ENCODE measurements around the gene NCDN.
"Not testable (repeated sequence)": the region's sequence is repeated elsewhere in the genome, so short reads cannot be mapped to it uniquely, and the experiment has no call there.

NCDN gene

DNA sequence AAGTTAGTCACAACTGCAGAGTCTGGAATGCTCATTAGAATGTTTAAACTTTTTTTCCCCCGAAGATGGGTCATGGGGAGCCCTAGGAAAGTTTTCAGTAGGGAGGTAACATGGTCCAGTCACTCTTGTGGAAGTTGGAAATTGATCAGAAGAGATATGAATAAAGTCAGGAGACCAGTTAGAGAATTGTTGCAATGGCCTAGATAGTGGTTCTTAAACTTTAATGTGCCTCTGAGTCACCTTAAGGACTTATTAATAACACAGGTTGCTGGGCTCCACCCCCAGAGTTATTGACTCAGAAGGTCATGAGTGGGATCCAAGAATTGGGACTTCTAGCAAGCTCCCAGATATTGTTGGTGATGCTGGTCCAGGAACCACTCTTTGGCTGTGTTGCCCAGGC is 12.3 kb downstream of the NCDN start:
- DNase-seq: no peak

DNA sequence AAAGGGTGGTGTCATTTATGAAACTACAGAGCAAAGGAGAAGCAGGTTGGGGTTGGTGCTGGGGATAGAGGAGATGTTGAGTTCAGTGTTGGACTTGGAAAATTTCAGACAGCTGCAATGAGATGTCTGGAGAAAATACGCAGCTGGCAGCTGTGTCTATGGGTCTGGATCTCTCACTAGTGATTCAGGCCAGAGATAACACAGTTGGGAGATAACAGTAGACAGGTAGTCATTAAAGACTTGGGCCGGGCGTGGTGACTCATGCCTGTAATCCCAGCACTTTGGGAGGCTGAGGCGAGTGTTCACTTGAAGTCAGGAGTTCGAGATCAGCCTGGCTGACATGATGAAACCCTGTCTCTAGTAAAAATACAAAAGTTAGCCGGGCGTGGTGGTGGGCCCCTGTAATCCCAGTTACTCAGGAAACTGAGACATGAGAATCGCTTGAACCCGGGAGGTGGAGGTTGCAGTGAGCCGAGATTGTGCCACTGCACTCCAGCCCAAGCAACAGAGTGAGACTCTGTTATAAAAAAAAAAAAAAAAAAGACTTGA is 13.1 kb downstream of the NCDN start:
- DNase-seq: no peak

DNA sequence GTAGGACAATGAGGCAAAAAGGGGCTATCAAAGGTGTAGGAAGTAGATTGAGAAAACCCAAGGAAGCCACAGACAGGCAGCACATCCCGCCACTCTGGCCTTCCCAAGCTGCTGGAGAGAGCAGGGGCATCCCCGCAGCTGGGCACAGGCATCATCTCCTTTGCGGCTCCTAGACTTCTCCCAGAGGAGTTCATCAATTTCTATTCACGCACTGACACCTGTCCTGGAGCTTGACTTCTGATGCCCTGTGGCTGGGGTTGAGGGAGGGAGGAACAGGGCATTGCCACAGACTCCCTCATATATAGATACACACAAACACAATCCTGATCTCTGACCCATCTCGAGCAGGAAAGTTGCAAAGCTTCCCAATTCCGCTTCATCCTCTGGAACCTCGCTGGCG is 13.7 kb downstream of the NCDN start:
- no peak for DNase-seq

DNA sequence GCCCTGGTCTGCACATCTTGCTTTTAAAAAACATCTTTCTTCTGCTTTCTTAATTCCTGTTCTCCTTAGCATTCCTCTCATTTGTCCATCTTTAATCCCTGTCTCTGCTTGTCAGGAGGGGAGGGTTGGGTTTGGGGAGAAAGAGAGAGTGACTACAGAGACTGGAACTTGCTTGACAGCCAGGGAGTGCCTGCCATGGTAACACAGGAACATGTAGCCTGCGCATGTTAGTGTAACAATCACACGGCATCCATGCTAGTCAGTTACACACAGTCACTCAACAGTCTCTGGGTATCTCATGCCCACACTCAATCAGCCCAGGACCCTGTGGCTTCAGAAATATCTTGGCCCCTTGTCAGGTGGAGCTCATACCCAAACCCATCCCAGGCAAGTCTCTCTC is 14.7 kb downstream of the NCDN start:
- no peak for DNase-seq

DNA sequence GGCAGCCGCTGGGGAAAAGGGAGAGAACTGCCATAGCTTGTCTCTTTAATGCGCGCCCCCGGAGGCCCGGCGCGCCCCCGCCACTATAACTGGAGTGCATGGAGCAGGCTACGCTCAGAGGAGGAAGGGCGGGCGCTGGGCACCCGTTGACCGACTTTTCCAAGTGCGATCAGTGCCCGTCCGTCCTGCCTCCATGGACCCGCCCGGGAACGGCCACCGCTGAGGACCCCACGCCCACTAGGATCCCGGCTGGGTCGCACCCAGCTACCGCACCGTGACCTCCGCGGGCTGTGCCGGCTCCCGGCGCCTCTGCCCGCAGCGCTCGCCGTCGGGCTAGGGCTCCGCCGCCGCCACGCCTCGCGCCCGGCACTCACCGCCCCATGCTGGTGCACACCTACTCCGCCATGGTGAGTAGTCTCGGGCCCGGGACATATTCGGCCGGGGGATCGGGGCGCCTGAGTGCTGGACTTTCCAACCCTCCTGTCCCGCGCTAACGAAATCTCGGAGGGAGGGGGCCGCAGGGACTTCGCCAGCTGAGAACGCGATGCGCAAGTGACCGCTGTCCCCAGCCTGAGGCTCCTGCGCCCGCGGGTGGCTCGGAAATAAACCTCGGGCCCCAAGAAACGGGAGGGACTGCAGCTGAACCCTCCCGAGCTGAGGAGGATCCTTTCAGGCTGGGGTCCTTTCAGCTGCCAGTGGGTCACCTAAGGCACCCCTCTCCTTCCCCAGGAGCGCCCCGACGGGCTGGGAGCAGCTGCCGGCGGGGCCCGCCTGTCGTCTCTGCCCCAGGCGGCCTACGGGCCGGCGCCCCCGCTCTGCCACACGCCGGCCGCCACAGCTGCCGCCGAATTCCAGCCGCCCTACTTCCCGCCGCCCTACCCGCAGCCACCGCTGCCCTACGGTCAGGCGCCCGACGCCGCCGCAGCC is 15.9 kb downstream of the NCDN start, which contains the start of gene TFAP2E:
TFAP2E (plus strand) TSS at position 117 of the 927 bp plus-strand sequence; CDS start at position 381, 264 bp downstream.
- DNase-seq: no peak

DNA sequence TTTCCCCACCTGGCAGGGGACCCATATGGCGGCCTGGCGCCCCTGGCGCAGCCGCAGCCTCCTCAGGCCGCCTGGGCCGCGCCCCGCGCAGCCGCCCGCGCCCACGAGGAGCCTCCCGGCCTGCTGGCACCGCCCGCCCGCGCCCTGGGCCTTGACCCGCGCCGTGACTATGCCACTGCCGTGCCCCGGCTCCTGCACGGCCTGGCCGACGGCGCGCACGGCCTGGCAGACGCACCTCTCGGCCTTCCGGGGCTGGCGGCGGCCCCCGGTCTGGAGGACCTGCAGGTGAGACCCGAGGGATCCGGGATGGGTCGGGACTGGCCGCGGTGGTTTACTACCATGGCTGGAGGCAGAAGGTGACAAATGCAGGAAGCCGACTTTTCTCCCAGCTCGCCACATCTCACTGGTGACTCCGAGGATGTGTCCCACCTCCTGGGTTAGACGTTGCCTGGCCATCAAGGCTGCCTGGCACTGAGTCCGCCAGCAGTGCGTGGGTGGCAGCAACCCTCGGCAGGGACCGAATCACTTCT is 16.6 kb downstream of the NCDN start:
- no peak for DNase-seq

DNA sequence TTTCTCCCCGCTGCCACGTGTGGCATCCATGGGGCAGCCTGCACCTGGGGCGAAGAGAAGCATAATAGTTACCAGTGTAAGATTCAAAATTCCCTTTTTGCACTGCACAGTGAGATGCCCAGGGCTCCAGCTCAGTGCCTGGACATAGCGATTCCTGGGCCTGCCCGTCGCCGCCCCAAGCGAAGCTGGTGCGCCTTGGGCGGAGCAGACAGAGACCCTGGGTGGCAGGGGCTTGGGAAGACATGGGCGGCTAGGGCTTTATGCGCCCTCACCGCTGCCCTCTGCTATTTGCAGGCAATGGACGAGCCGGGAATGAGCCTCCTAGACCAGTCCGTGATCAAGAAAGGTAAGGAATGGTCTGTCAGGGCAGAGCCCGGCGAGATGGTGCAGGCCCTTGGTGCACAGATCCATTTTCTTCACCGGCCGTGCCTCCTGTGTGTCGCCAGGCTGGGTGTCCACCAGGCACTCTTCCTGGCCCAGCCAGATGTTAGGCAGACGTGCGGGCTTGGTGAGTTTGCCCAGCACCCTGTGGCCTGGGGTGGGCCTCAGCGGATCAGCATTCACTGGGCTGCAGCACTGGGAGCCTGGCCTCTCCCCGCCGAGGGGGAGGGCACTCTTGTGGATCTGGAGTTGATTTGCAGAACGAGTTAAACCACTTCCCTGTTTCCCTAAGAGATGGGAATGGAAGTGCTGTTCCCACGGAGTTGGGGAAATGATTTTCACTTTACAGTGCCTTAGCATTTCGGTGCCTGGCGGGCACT is 17.2 kb downstream of the NCDN start:
- DNase-seq: no peak

DNA sequence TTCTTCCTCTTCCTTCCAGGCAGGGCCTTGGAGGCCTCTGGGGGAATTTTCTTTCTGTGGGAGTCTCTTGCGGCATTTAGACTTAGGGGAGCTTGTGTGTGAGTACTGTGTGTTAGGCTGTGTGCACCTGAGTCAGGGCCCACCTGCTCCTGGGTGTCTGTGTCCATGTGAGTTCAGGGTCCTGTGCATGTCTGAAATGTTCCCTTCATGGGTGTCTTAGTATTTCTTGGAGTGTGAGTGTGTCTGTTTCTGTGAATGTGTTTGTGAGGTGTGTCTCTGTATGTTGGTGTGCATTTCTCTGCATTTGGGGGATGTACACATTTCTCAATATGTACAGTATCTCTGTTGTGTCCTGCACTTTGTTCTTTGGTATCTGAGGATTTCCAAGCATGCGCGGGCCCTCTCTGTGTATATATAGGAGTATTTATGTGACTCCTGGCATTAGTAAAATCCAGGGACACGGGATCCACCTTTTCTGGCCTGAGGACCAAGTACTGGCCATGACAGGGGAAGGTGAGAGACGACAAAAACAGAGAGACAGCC is 17.9 kb downstream of the NCDN start:
- no peak for DNase-seq

DNA sequence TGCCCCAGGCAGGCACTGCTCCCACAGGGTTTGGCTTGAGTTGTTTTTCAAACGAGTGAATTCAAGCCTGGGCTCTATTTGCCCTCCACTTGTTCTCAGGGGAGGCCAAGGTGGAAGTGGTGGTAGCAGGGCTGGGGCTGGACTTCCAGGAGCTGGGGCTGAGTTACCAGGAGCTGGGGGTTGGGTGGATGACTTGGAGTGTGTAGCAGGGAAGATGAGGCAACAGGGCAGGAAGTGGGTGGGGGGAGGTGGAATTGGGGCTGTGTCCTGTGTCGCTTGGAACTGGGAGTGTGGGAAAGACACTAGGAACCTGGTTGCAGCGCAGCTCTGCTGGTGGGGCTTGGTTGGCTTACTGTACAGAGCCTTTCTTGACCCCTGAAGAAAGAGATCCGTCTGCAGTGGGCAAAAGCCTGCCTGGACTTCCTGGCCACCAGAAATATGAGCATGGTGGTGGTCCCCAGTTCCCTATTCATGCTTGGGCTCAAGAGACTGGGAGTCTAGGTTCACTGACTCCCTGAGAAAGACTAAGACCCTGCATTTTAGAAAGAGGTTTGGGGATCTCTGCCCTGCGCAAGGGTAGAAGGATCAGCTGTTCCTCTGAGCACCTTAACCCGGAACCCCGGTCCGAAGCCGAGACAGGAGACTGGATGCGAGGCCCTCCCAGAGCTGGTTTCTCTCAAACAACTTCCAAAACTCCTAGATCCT is 18.6 kb downstream of the NCDN start:
- no peak for DNase-seq

DNA sequence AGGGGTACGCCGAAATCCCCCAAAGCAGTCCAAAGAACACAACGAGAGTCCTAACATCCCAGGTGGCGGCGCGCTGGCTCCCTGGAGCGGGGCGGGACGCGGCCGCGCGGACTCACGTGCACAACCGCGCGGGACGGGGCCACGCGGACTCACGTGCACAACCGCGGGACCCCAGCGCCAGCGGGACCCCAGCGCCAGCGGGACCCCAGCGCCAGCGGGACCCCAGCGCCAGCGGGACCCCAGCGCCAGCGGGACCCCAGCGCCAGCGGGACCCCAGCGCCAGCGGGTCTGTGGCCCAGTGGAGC is 19.1 kb downstream of the NCDN start:
- not testable (repeated sequence) for DNase-seq

DNA sequence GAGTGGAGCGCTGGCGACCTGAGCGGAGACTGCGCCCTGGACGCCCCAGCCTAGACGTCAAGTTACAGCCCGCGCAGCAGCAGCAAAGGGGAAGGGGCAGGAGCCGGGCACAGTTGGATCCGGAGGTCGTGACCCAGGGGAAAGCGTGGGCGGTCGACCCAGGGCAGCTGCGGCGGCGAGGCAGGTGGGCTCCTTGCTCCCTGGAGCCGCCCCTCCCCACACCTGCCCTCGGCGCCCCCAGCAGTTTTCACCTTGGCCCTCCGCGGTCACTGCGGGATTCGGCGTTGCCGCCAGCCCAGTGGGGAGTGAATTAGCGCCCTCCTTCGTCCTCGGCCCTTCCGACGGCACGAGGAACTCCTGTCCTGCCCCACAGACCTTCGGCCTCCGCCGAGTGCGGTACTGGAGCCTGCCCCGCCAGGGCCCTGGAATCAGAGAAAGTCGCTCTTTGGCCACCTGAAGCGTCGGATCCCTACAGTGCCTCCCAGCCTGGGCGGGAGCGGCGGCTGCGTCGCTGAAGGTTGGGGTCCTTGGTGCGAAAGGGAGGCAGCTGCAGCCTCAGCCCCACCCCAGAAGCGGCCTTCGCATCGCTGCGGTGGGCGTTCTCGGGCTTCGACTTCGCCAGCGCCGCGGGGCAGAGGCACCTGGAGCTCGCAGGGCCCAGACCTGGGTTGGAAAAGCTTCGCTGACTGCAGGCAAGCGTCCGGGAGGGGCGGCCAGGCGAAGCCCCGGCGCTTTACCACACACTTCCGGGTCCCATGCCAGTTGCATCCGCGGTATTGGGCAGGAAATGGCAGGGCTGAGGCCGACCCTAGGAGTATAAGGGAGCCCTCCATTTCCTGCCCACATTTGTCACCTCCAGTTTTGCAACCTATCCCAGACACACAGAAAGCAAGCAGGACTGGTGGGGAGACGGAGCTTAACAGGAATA is 19.7 kb downstream of the NCDN start:
- peak; percentile 61 for DNase-seq

DNA sequence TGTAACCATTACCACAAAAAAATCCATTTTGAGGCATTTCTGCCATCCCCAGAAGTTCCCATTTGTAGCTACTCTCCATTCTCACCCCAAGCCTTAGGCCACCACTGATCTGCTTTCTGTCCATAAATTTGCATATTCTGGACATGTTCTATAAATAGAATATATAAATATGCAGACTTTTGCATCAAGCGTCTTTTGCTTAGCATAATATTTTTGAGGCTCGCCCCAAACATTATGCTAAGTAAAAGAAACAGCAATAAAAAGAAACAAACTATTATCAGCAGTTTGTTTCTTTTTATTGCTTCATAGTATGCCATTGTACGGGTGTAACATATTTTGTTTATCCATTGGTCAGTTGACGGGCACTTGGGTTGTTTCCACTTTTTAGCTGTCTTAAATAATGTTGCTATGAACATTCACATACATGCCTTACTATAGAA is 23.4 kb downstream of the NCDN start:
- DNase-seq: no peak

DNA sequence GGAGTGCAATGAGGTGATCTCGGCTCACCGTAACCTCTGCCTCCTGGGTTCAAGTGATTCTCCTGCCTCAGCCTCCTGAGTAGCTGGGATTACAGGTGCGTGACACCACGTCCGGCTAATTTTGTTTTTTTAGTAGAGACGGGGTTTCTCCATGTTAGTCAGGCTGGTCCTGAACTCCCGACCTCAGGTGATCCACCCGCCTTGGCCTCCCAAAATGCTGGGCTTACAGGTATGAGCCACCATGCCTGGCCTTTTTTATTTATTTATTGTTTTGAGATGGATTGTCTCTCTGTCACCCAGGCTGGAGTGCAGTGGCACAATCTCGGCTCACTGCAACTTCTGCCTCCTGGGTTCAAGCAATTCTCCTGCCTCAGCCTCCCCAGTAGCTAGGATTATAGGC is 24.0 kb downstream of the NCDN start:
- not testable (repeated sequence) for DNase-seq

DNA sequence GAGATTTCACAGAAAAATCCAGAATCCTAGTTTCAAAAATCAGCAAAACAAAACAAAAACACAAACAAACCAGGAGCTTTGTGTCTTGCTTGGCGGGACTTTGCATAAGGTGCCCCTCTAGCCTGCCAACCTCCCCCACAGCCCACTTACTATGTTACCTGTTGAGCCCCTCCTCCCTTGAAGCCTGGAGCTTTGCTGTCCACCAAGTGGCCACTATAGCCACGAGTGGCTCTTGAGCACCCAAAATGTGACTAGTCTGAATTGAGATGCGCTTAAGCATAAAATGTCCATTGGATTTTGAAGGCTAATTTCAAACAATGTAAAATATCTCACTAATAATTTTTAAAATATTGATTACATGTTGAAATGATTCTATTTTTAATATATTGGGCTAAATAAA is 27.7 kb downstream of the NCDN start:
- DNase-seq: no peak

DNA sequence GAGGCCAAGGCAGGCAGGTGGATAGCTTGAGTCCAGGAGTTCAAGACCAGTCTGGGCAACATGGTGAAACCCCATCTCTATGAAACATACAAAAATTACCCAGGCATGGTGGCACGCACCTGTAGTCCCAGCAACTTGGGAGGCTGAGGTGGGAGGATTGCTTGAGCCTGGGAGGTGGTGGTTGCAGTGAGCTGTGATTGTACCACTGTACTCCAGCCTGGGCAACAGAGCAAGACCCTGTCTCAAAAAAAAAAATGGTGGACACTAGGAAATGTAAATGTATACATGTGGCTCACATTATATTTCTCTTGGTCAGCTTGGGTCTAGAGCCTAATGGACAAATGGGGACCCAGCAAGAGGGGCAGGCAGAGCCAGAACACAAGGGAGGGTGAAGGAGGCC is 28.2 kb downstream of the NCDN start:
- DNase-seq: not testable (repeated sequence)

DNA sequence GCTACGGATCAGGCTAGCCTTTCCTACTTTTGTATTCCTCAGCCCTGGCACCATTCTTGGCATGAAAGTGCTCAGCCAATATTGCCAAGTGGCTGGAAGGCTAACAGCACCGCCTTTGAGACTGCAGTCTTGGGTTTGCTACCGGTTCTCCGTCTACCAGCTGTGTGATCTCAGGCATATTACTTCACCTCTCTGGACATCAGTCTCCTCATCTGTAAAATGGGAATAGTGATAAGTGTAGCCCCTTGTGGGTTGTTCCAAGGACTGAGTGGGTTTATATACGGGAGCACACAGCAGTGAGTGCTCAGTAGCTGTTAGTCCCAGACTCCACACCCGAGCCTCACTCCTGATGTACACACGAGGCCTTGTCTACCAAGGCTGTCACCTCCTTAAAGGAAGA is 29.2 kb downstream of the NCDN start:
- DNase-seq: no peak

DNA sequence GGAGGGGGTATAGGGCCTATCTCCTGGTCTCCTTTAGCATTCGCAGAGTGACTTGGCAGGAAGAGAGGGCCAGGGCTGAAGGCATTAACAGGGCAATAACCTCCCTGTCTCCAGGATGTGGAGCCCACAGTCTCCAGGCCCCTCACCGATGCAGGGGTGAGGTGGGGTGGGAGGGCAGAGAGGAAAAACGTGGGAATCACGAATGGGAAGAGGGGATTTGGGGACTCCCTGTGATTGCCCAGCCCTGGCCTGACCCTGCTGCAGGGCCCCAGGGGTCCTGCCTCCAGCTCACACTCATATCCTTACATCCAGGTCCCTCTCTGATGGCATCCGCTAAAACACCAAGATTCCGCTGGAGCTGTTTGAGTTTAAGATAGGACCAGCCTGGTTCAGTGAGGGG is 30.1 kb downstream of the NCDN start:
- no peak for DNase-seq

DNA sequence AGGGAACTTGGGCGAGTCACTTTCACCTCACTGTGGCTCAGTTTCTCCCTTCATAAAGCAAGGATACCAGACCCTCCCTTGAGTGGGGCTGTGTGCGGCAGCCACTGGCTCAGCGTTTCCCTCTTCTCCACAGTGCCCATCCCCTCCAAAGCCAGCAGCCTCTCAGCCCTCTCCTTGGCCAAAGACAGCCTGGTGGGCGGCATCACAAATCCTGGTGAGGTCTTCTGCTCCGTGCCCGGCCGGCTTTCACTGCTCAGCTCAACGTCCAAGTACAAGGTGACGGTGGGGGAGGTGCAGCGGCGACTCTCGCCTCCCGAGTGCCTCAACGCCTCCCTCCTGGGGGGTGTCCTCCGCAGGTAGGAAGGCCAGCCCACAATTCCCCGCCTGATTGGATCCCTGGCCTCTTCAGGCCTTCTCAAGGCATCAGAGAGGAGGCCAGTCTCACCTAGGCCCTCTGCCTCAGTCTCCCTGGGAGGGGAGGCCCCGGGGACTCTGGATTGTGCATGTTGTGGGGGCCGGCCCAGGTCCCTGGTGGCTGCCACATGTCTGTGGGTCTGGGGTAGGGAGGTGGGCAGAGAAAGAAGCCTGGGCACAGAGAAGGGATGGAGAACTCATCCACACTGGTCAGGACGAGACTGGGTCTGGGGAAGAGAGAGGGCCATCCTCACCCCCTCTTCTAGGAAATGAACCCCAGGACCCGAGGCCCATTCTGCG is 30.8 kb downstream of the NCDN start:
- no peak for DNase-seq

DNA sequence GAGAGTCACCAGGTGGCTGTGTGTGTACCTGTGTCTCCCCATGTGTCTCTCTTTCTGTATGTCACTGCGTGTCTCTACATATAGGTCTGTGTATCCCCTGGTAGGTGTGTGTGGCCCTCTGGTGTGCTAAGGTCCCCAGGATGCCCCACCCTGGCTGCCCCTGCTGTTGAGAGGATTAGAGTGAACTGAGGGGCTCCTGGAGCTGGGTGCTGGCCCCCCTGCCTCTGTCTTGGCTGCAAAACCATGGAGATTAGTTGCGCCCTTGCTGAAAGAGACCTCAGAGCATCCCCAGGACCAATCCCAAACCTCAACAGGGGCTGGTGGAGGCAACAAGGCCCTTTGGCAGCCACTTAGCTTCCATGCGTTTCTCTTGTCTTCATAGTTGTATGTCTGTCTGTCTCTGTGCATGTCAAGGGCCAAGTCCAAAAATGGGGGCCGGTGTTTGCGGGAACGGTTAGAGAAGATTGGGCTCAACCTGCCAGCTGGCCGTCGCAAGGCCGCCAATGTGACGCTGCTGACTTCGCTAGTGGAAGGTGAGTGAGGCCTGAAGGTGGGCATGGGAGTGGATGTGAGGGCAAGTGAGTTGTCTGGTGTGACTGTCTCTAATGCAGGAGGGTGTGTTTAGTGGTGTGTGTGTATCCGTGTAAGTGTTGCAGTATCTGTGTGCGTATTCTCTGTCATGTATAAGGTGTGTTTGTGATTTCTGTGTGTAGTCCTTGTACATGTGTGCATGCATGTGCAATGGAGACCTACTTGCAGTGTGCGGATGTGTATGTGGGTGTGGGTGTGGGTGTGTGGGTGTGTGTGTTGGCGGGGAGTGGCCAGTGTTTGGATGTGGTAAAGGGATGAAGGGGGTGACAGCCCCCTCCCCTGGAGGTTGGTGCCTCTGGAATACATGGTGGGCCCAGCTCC is 32.2 kb downstream of the NCDN start:
- no peak for DNase-seq
